Tibial nerve (tissue), 4 donors: Measurements from ENCODE around the gene MRFAP1. TPM values are rescaled to one million over a fixed set of nuclear protein-coding genes. Genes with fewer than 3 reads are reported as not detected.

Source experiments
- DNase-seq, 2 donors: peaks; one replicate each; pipeline ENCODE4 v3.0.0-alpha.2; 2019; ENCODE audit warnings: low spot score in 2 of 2
- H3K27ac ChIP-seq, 4 donors: fragments of 200-600 bp; sonication (generic) in 3 of 4; one replicate each; pipeline ENCODE4 v1.5.1; 2017 to 2019; ENCODE audit warnings: mild to moderate bottlenecking in 1 of 4
- H3K27me3 ChIP-seq, 2 donors: fragments of 200-600 bp; sonication (generic) in 1 of 2; one replicate each; pipeline versions ENCODE4 v1.5.1 to v1.6.0; 2017 to 2019
- H3K36me3 ChIP-seq, 3 donors: fragments of 200-600 bp; sonication (generic); one replicate each; pipeline ENCODE4 v1.5.1; 2018 to 2019
- H3K4me1 ChIP-seq, 4 donors: fragments of 200-600 bp; sonication (generic) in 3 of 4; one replicate each; pipeline ENCODE4 v1.5.1; 2017 to 2019
- H3K4me3 ChIP-seq, 4 donors: fragments of 200-600 bp; sonication (generic) in 3 of 4; one replicate each; pipeline ENCODE4 v1.5.1; 2017 to 2019; ENCODE audit warnings: mild to moderate bottlenecking in 1 of 4, moderate library complexity in 1 of 4
- H3K9me3 ChIP-seq, 4 donors: fragments of 200-600 bp; sonication (generic) in 3 of 4; one replicate each; pipeline ENCODE4 v1.5.1; 2017 to 2019
- EP300 ChIP-seq, 2 donors: sonication (generic); formaldehyde crosslinking; IDR thresholded peaks; one replicate each; pipeline ENCODE4 v1.6.1; 2017; ENCODE audit warnings: antibody characterized with exemption in 2 of 2, mild to moderate bottlenecking in 1 of 2
- POLR2A ChIP-seq, 2 donors: fragments of 450-650 bp; IDR thresholded peaks; one replicate each; pipeline ENCODE4 v1.6.1; 2017; ENCODE audit warnings: antibody characterized with exemption in 2 of 2, mild to moderate bottlenecking in 2 of 2, moderate library complexity in 2 of 2
- WGBS, 2 donors: methylation state at CpG; one replicate each; pipeline ENCODE4 v1.1.5; 2018; 5-methylcytosine and 5-hydroxymethylcytosine counted together
- total RNA-seq, 4 donors: library from RNA; depleted of rRNA; stranded (reverse); fragments of >200 nt; gene quantifications; one replicate each; pipeline ENCODE4 v1.1.0, GENCODE V29; 2016
- TF ChIP-seq, protein P1 (sequence below), 5 experiments: fragments of 200-600 bp in 3 of 5; fragments of 450-650 bp in 2 of 5; sonication (generic) in 3 of 5; IDR thresholded peaks; one replicate each; pipeline ENCODE4 v1.5.1; 2016 to 2019; ENCODE audit warnings: antibody characterized with exemption in 5 of 5, mild to moderate bottlenecking in 3 of 5, moderate library complexity in 2 of 5

The MRFAP1 gene
- total RNA-seq, 4 donors from 2014 or later, result 176 to 300 (median 202) TPM

DNA sequence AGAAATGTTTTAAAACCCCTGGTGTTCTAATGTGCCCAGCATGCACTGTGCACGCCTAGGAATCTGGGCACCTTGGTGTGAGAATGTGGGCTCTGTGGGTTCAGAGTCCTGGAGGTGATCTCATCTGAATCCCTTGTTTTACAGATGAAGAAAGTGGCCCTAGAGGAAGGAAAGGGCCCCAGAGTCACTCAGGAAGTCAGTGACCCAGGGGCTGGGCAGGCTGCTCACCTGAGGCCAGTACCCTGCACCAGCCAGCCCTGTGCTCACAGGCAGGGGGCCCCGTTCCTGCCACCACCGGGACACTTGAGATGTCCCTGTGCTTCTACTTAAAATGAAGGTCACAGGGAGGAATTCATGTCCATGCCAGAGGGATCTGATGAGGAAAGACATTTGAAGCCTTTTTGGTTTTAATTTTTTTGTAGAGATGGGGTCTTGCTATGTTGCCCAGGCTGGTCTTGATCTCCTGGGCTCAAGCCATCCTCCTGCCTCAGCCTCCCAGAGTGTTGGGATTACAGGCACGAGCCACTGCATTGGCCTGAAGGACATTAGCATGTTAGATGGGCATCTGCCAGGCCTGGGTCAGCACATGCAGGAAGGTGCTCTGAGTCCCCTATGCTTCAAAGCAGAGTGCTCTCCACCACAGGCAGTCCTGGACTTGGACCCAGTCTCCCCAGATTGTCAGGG, 45.8 kb downstream of the MRFAP1 start:
- TF ChIP-seq POLR2A (IDR thresholded peaks at IDR 0.05), result no peak
- TF ChIP-seq, protein P1, sequence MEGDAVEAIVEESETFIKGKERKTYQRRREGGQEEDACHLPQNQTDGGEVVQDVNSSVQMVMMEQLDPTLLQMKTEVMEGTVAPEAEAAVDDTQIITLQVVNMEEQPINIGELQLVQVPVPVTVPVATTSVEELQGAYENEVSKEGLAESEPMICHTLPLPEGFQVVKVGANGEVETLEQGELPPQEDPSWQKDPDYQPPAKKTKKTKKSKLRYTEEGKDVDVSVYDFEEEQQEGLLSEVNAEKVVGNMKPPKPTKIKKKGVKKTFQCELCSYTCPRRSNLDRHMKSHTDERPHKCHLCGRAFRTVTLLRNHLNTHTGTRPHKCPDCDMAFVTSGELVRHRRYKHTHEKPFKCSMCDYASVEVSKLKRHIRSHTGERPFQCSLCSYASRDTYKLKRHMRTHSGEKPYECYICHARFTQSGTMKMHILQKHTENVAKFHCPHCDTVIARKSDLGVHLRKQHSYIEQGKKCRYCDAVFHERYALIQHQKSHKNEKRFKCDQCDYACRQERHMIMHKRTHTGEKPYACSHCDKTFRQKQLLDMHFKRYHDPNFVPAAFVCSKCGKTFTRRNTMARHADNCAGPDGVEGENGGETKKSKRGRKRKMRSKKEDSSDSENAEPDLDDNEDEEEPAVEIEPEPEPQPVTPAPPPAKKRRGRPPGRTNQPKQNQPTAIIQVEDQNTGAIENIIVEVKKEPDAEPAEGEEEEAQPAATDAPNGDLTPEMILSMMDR (IDR thresholded peaks at IDR 0.05), result no peak
- TF ChIP-seq EP300 (IDR thresholded peaks at IDR 0.05), result no peak
- whole genome bisulfite sequencing, 2 donors, result 76 to 79% methylated on average over 4 of the region's 4 CpGs
- Histone ChIP-seq H3K4me3 (no peak overlapping the region), H3K4me1 (peaks cover 0 to 23% (median 10%) of the 10 kb centered on the region in 4 donors), H3K36me3 (peaks cover 0 to 2% (median 0%) of the 10 kb centered on the region in 3 donors), H3K27ac (no peak overlapping the region), H3K27me3 (no peaks in the 10 kb centered on the region), H3K9me3 (no peaks in the 10 kb centered on the region)
- DNase-seq, result no peak

DNA sequence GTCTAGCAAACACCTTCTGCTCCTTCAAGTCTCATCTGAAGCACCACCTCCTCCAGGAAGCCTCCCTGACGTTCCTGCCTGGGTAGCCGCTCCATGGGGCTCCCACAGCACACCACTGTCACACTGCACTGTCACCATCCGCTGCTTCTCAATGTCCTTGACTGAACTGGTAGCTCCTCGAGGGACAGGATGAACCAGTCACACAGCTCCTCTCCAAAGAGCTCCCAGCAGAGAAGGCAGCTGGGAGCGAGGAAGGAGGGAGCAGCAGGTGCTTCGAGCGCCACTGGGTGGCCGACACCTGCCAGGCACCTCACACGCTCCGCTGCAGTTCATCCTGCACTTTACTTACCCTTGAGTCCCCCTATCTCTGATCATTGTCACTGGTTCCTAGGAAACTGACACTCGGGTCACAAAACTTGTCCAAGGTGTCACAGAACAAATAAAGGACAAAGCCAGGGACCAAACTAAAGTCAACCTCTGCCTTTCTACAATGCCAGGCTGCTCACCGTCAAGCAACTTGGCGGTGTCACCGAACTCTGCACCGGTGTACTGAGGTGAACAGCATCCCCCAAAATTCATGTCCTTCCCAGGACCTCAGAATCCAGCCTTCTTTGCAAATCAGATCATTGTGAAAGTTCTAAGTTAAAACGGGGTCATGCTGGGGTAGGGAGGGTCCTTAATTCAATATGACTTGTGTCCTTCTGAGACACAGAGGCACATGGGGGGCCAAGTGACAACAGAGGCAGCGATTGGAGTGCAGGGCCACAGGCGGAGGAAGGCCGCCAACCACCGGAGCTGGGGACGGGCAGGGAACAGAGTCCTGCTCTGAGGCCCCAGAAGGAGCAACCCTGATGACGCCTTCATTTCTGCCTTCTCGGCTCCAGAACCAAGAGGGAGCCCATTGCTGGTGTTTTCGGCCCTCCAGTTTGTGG, 47.7 kb downstream of the MRFAP1 start:
- no peaks in the 10 kb centered on the region for H3K27me3 ChIP-seq
- no peaks in the 10 kb centered on the region for H3K9me3 ChIP-seq
- H3K36me3 ChIP-seq, result no peaks in the 10 kb centered on the region
- peak overlapping the region in 3 of 4 donors; percentile 47 to 81 (median 75) for H3K27ac ChIP-seq
- peak overlapping the region in 1 of 4 donors; percentile 23 for H3K4me3 ChIP-seq
- H3K4me1 ChIP-seq, result peaks cover 0 to 35% (median 18%) of the 10 kb centered on the region in 4 donors
- TF ChIP-seq EP300 (IDR thresholded peaks at IDR 0.05), result no peak
- TF ChIP-seq, protein P1 (IDR thresholded peaks at IDR 0.05), result no peak
- TF ChIP-seq POLR2A (IDR thresholded peaks at IDR 0.05), result no peak
- no peak for DNase-seq
- WGBS, 2 donors, result 73 to 82% methylated on average over 21 of the region's 24 CpGs

DNA sequence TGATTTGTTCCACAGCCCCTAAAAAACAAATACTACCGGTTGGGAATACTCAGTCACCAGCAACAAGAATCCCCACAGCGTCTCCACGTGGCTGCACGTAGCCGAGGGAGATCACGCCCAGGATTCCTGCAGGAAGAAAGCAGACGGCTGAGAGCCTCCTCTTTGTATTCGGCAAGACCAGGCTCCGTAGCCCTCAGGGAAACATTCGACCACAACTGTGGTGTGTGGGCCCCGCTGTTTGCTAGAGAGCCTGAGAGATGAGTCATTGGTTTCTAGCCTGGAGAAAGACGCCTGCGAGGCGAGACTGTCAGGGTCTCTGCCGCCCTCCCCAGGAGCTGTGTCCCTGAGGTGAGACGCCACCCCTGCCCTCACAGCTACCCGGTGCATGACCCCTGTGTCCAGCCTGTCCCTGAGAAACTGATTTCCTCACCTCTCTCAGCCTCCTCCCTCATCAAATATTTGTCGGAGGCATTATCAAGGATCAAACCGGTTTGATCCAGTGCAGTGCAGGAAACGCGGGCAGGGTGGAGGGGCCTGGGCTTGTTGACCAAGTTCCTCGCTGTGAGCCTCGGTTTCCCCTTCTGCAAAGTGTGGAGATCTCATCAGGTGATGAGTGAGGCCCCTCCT, 48.5 kb downstream of the MRFAP1 start:
- H3K27me3 ChIP-seq, result no peaks in the 10 kb centered on the region
- H3K4me3 ChIP-seq, result peak overlapping the region in 2 of 4 donors; percentile 10 to 23
- H3K9me3 ChIP-seq, result no peaks in the 10 kb centered on the region
- peak; percentile 37 to 48 for DNase-seq
- TF ChIP-seq, protein P1 (IDR thresholded peaks at IDR 0.05), result no peak
- no peak for TF ChIP-seq POLR2A (IDR thresholded peaks at IDR 0.05)
- TF ChIP-seq EP300 (IDR thresholded peaks at IDR 0.05), result no peak
- 15 to 20% methylated on average over 23 of the region's 23 CpGs for WGBS, 2 donors
- H3K36me3 ChIP-seq, result no peaks in the 10 kb centered on the region
- H3K4me1 ChIP-seq, result peaks cover 0 to 42% (median 21%) of the 10 kb centered on the region in 4 donors
- peak overlapping the region; percentile 8 to 81 (median 61) for H3K27ac ChIP-seq

DNA sequence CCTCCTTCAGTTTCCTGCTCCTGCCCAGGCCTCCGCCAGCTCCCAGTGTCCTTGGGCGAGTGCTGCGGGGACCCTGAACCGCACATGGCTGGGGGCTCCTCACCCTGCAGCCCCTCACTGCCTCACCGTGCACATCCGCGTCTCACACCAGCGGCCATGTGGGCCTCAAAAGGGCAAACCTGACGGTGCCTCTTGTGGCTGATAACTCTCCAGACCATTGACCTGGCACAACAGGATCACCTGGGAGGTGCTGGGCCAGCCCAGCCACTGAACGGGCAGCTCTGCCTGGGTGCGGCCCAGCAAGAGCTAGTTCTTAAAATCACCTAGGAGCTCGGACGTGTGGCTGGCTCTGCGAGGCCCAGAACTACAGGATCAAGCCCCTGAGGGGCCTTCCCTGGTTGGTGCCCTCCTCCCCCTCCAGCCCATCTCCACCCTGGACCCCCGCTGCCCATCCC, 49.0 kb downstream of the MRFAP1 start:
- Histone ChIP-seq H3K27ac (peak overlapping the region; percentile 8 to 81 (median 61)), H3K27me3 (no peaks in the 10 kb centered on the region), H3K36me3 (no peaks in the 10 kb centered on the region), H3K4me1 (peaks cover 0 to 47% (median 21%) of the 10 kb centered on the region in 4 donors), H3K9me3 (no peaks in the 10 kb centered on the region), H3K4me3 (peak overlapping the region in 1 of 4 donors; percentile 23)
- DNase-seq, result no peak
- TF ChIP-seq EP300 (IDR thresholded peaks at IDR 0.05) (no peak), POLR2A (IDR thresholded peaks at IDR 0.05) (no peak)
- TF ChIP-seq, protein P1 (IDR thresholded peaks at IDR 0.05), result no peak
- 83 to 98% methylated on average over 9 to 15 of the region's 15 CpGs for WGBS, 2 donors

Other genes with a start within 250 kb of the MRFAP1 start
- gene PPP2R2C, start 168.1 kb upstream of the MRFAP1 start, total RNA-seq, result under 1 TPM in 3 of 4 donors, not detected in 1; under 0.01 to 0.66 (median 0.42) TPM
- gene MAN2B2, start 65.5 kb upstream of the MRFAP1 start, total RNA-seq, result 10 to 100 TPM; 33.0 to 66.3 (median 44.6) TPM
- not detected for gene S100P, start 53.2 kb downstream of the MRFAP1 start, total RNA-seq
- 10 to 100 TPM; 51.6 to 76.6 (median 59.6) TPM for gene MRFAP1L1, start 69.2 kb downstream of the MRFAP1 start, total RNA-seq
- 10 to 100 TPM; 18.0 to 32.8 (median 28.3) TPM for gene BLOC1S4, start 75.5 kb downstream of the MRFAP1 start, total RNA-seq
- 10 to 100 TPM; 36.7 to 57.7 (median 47.0) TPM for gene KIAA0232, start 142.0 kb downstream of the MRFAP1 start, total RNA-seq